ENCODE results near the gene ANKMY1. TPM values are rescaled to one million over a fixed set of nuclear protein-coding genes. Genes with fewer than 3 reads are reported as not detected.

Gene ANKMY1
- total RNA-seq, 1 experiment from 2014 or later = 5.2 TPM

DNA sequence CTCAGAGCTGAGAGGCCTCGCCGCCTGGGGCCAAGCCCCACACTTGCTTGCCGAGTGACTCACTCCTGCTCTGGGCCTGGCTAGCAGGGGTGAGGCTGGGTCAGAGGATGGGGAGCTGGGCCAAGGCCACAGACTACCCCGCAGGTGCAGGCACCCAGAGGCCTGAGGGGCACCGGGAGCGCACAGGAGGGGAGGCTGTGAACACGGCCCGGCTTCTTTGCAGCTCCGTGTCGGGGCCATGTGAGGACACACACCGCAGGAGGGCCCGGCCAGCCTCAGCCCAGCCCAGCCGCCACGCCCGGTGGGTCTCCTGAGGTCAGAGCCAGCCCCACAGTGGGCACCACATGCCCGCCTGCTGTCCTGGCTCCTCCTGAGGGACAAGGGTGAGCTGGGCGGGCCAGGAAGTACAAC lies 113.9 kb downstream of the ANKMY1 start:
- DNase-seq (ENCODE audit: low read depth, low spot score) = no peak
- in situ Hi-C loops (cut with HindIII; ENCODE audit: low pct_unique_long_range_greater_than_20kb, low sequenced_read_pairs) = no loop called here

DNA sequence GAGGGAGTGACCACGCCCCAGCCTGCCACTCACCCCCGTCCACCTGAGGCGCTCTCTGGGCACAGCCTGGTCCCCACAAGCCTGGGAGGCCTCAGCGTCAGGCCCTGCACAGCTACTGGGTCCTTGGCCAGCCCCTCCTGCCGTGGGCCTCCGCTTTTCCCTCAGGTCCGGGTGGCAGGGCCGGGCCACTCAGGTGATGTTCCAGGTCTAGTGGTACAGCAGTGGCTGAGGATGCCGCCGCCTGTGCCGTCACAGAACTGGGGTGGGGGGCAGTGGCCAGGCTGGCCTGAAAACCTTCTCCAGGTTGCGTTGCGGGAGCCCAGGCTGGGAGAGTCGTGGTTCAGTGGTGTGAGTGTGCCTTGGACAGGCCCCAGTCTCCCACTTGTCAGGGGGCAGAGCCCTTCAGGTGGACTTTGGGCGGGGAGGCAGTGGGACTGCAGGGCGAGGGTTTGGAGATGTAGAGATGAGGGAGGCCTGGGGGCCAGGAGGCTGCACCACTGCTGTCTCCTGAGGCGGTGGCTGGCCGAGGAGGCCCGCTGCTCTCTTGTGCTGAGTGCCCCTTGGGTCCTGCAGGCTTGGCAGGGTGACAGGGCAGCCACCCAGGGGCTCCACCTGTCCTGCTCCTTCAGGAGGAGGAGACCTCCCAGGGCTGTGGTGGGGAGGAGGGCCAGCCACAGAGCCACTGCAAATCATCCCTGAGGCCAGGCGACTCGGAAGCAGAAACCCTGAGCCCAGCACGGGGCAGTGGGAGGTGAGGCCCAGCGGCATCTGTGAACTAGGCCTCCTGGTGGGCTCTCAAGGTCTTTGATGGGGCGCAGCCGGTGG lies 114.7 kb downstream of the ANKMY1 start:
- in situ Hi-C loops (cut with HindIII; ENCODE audit: low pct_unique_long_range_greater_than_20kb, low sequenced_read_pairs) = no loop called here
- DNase-seq (ENCODE audit: low read depth, low spot score) = no peak

- in situ Hi-C loops (cut with HindIII; ENCODE audit: low pct_unique_long_range_greater_than_20kb, low sequenced_read_pairs) = no loop called here
- no peak for DNase-seq (ENCODE audit: low read depth, low spot score)
Measured at GRCh38 chr2:240441993-240442411, 115.8 kb downstream of the ANKMY1 start.

GRCh38 chr2:240441326-240441992 lies 116.3 kb downstream of the ANKMY1 start:
- DNase-seq (ENCODE audit: low read depth, low spot score) = no peak
- in situ Hi-C loops (cut with HindIII; ENCODE audit: low pct_unique_long_range_greater_than_20kb, low sequenced_read_pairs) = no loop called here

GRCh38 chr2:240440704-240441320 lies 117.0 kb downstream of the ANKMY1 start:
- no peak for DNase-seq (ENCODE audit: low read depth, low spot score)
- in situ Hi-C loops (cut with HindIII; ENCODE audit: low pct_unique_long_range_greater_than_20kb, low sequenced_read_pairs) = no loop called here

DNA sequence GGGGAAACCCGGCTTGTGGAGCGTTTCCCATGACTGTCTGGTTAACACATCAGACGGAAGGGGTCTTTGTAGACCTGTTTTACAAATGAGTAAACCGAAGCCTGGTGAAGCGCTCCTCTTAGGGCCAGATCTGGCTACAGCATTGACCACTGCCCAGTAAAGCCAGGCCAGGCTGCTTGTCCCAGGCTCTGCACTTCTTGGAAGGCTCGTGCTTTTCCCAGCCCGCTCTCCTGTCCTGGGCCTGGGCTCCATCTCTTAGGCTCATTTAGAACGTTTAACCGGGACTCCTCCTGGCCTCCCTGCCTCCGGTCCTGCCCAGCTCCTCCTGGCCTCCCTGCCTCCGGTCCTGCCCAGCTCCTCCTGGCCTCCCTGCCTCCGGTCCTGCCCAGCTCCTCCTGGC lies 117.5 kb downstream of the ANKMY1 start:
- in situ Hi-C loops (cut with HindIII; ENCODE audit: low pct_unique_long_range_greater_than_20kb, low sequenced_read_pairs) = no loop called here
- no peak for DNase-seq (ENCODE audit: low read depth, low spot score)

DNA sequence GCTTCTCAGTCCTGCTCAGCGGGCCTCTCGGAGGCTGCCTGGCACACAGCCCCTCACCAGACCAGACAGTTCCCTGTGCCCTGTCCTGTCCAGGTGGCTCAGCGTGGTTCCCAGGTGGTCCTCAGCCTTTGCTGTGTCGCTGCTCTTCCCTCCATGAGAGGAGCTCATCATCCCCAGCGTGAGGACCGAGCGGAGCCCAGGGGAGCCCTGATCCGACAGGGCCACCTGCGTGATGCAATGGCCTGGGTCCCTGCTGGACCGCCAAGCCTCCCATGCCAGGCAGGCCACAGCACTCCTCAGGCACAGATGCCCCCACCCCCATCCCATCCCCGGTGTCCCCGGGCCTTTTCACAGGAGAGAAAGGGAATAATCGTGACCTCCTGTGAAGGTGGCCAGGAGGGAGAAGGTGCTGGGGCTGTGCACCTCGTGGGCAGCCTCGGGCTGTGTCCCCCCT lies 118.1 kb downstream of the ANKMY1 start:
- no peak for DNase-seq (ENCODE audit: low read depth, low spot score)
- in situ Hi-C loops (cut with HindIII; ENCODE audit: low pct_unique_long_range_greater_than_20kb, low sequenced_read_pairs) = no loop called here

DNA sequence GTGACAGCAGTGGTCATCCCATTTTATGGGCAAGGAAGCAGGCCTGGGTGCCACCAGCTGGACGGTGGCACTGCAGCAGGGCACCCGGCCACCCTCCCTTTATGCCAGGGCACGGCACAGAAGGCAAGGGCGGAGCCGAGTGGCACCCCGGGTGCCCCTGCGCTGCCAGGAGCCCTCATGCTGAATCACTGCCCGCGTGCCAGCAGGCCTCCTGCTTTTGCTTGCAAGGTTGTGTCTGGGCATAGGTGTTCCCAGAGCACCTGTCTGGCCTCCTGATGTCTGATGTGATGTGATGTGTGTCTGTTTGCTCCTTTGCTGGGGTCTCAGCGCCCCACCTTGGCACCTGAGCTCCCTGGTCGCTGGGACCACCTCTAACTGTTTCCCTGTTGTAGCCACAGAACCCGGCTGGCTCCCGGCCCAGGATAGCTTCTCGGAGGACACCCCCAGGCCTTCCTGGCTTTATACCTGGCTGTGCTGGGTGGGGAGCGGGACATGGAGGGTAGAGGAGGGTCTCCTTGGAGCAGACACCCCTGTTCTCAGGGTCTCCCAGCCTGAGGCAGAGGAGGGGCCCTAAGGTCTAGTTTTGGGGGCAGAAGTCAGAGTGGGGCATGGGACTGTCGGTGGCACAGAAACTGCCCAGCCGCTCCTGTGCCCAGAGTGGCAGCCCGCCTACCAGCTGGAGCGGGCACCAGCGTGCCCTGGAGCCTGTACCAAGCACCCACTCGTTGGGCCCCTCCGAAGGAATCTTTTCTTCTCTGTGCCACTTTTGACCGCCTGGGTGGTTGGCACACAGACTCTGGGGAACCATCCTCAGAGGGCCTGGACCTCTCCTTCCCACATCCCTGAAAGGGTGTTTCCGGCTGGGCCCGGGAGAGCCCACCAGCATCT lies 118.7 kb downstream of the ANKMY1 start:
- in situ Hi-C loops (cut with HindIII; ENCODE audit: low pct_unique_long_range_greater_than_20kb, low sequenced_read_pairs) = no loop called here
- no peak for DNase-seq (ENCODE audit: low read depth, low spot score)

DNA sequence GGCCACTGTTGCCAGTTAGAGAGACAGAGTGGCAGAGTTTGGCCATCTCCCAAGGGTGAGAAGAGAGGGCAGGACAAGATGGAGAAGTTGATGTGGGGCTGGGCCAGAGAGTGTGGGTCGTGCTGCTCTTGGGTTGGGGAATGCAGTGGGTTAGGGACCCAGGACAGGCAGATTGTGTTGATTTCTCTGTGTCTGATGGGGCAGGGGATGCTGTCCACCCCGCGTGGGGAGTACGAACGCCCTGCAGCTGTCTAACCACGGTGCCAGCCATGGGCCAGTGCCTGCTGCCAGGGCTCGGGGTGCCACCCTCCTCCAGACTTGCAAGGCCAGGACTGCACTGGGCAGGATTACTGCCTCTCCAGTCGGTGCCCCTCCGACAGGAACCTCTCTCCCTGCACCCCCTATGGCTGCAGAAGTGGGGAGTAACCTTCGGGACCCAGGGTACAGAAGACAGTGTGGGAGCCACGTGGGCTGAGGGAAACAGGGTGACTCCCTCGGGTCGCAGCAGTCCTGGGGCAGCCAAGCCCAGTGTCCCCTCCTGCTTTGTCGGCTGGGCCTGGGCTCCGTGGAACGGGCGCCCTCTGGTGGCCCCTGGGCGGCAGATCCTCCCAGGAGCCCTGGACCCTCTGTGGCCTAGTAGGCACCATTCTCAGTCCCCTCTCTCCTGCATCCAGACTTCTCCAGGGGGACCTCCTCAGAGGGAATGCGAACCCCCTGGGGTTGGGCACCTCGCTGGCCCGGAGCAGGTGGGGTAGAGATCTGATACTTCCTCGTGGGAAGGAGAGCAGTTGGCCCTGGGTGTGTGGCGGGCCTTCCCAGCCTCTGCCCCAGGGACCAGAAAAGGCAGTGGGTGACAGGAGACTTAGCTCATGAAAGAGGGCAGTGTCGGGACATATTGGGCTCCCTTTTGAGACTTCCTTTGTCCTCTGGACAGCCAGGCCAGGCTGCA lies 119.7 kb downstream of the ANKMY1 start:
- in situ Hi-C loops (cut with HindIII; ENCODE audit: low pct_unique_long_range_greater_than_20kb, low sequenced_read_pairs) = no loop called here
- DNase-seq (ENCODE audit: low read depth, low spot score) = peak; percentile 64

DNA sequence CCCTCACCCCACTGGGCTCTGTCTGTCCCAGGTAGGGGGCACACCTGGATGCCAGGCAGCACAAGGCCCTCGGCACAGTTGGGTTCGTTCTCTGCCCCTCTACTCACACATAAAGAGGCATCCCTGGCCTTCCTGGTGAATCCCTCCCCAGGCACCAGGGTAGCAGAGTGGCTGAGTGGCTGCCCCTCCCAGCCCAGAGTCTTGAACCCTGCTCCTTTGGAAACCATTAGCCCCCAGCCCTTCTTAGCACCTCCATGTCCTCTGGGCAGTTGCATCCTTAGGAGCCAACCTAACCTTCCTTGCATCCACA lies 120.3 kb downstream of the ANKMY1 start:
- no peak for DNase-seq (ENCODE audit: low read depth, low spot score)

DNA sequence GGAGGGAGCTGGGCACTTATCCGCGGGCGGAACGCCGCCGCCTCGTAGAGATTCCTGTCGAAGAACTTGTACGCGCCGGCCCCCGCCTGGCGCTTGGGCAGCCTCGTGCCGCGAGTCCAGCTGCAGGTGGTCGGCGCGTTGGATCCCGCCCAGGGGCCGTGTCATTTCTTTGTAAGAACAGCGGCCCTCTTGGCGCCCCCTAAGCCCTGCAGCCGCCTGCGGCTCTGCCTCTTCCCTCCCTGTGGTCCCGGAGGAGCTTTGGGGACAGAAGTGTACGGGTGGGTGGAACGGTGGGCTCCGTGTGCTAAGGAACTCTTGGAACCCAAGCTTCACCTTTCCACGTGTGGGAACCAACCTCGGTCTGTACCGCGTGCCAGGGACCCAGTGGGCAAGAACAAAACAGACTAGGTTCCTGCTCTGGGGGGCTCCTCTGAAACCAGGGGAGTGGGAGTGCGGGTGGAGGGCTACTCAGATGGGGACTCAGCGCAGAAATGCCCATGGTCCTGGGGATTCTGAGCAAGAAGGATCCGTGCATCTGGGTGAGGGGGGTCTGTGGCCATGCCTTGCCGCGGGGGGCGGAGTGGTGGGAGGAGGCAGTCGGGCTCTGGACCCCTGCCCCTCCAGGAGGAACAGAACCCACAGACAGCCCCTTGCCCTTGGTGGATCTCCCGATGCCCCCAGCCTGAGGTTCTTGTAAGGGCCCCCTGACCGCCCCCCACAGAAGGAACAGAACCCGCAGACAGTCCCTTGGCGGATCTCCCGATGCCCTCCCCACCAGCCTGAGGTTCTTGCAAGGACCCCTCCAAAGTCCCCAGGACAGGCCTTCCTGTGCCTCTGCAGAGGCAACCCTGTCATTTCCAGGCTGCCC lies 120.9 kb downstream of the ANKMY1 start:
- in situ Hi-C loops (cut with HindIII; ENCODE audit: low pct_unique_long_range_greater_than_20kb, low sequenced_read_pairs) = no loop called here
- DNase-seq (ENCODE audit: low read depth, low spot score) = no peak

More for the DNA sequence above, 120.3 kb downstream of the ANKMY1 start:
- in situ Hi-C loops (cut with HindIII; ENCODE audit: low pct_unique_long_range_greater_than_20kb, low sequenced_read_pairs) = no loop called here

- DNase-seq (ENCODE audit: low read depth, low spot score) = no peak
- in situ Hi-C loops (cut with HindIII; ENCODE audit: low pct_unique_long_range_greater_than_20kb, low sequenced_read_pairs) = no loop called here
Measured at GRCh38 chr2:240435948-240436682, 121.7 kb downstream of the ANKMY1 start.

- in situ Hi-C loops (cut with HindIII; ENCODE audit: low pct_unique_long_range_greater_than_20kb, low sequenced_read_pairs) = no loop called here
- peak; percentile 60 for DNase-seq (ENCODE audit: low read depth, low spot score)
Measured at GRCh38 chr2:240435457-240435947, 122.3 kb downstream of the ANKMY1 start, which contains the start of gene GPC1. GPC1 (plus strand) TSS chr2:240435663; CDS start chr2:240435919, 256 bp downstream.

DNA sequence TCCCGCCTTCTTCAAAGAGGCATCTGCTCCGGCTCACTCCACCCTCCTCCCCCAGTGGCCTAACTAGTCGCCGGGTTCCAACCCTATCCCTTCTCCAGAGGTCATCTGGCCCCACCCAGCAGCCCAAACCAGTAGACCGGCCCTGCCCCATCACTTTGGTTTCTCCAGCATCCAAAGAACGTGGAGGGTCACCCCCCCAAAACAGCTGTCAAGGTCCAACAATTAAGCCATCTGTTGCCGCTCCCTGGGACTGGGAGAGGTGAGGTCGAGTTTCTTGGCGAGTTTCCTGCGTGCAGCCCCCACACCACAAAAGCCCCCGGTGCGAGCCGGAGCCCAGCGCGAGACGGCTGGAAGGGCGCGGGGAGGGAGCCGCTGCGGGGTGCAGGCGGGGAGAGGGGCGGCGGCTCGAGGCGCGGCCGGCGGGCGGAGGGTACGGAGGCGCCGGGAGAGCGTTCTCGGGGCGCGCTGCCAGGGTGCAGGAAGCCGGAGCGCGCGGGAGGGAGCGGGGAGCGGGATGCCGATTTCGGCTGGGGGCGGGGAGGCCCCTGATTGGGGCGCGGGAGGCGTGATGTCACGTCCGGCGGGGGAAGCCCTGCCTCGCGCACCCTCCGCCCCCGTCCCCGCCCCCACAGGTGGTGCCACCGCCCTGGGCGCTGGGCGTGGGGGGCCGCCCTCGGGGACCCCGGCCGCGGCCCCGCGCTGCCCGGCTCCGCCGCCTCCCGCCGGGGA lies 122.9 kb downstream of the ANKMY1 start:
- DNase-seq (ENCODE audit: low read depth, low spot score) = peak; percentile 76
- in situ Hi-C loops (cut with HindIII; ENCODE audit: low pct_unique_long_range_greater_than_20kb, low sequenced_read_pairs) = no loop called here
